CD4-positive, alpha-beta T cell (primary cell): ENCODE data around the gene CDC16. TPM values are rescaled to one million over a fixed set of nuclear protein-coding genes. Genes with fewer than 3 reads are reported as not detected.

Experiments used
- ATAC-seq: fragments of 200-7000 bp; cut with Tn5 transposase; one replicate; pipeline ENCODE4 v1.10.0; 2022; ENCODE audit warnings: mild to moderate bottlenecking; ENCODE audit not compliant: poor library complexity
- CTCF ChIA-PET: fragments of 350-600 bp; sonication (Branson Sonifier 250); formaldehyde crosslinking; loops from one replicate; lab custom pipeline; 2021; ENCODE audit warnings: antibody characterized with exemption, inconsistent platforms; lab: Charles Lee
- POLR2A ChIA-PET: fragments of 350-600 bp; sonication (Branson Sonifier 250); formaldehyde crosslinking; loops from one replicate; lab custom pipeline; 2021; ENCODE audit warnings: antibody characterized with exemption, inconsistent platforms; lab: Charles Lee
- DNase-seq, 14 experiments: peaks; one replicate each; pipeline ENCODE4 v3.0.0-alpha.2; 2013 to 2020; ENCODE audit warnings: mixed read lengths in 2 of 14
- H3K27ac ChIP-seq, 2 donors: one replicate each; pipeline versions ENCODE4 v1.5.1 to v1.7.0; 2013; ENCODE audit warnings: low read length in 2 of 2, low read depth in 1 of 2, mild to moderate bottlenecking in 1 of 2
- H3K27me3 ChIP-seq, 2 experiments: 1 replicate in 1 of 2; 2 replicates in 1 of 2; pipeline versions ENCODE4 v1.6.1 to v1.7.0; 2013; ENCODE audit warnings: low read length in 2 of 2, control low read depth in 1 of 2, mild to moderate bottlenecking in 1 of 2, moderate library complexity in 1 of 2; ENCODE audit not compliant: insufficient read depth in 2 of 2, control insufficient read depth in 1 of 2
- H3K36me3 ChIP-seq: one replicate; pipeline ENCODE4 v1.6.1; 2013; ENCODE audit warnings: low read length, control low read depth; ENCODE audit not compliant: insufficient read depth
- H3K4me1 ChIP-seq: one replicate; pipeline ENCODE4 v1.6.1; 2013; ENCODE audit warnings: low read length, control low read depth; ENCODE audit not compliant: insufficient read depth
- H3K4me3 ChIP-seq: one replicate; pipeline ENCODE4 v1.5.1; 2013; ENCODE audit warnings: mild to moderate bottlenecking, low read length, moderate library complexity
- H3K9me3 ChIP-seq, 2 experiments: 1 replicate in 1 of 2; 2 replicates in 1 of 2; pipeline versions ENCODE4 v1.6.1 to v1.7.0; 2013; ENCODE audit warnings: low read length in 2 of 2, mild to moderate bottlenecking in 2 of 2, control low read depth in 1 of 2, moderate library complexity in 1 of 2; ENCODE audit not compliant: control insufficient read depth in 1 of 2, insufficient read depth in 1 of 2
- H3K27ac Mint-ChIP-seq: one replicate; pipeline ENCODE4 v1.8.0; 2020; ENCODE audit warnings: mixed read lengths
- H3K27me3 Mint-ChIP-seq: one replicate; pipeline ENCODE4 v1.8.0; 2021; ENCODE audit warnings: mixed read lengths
- H3K36me3 Mint-ChIP-seq: one replicate; pipeline ENCODE4 v1.8.0; 2021; ENCODE audit warnings: low read depth, mixed read lengths
- H3K4me1 Mint-ChIP-seq: one replicate; pipeline ENCODE4 v1.8.0; 2021; ENCODE audit warnings: low read depth, mixed read lengths
- H3K4me3 Mint-ChIP-seq: one replicate; pipeline ENCODE4 v1.8.0; 2020; ENCODE audit warnings: mild to moderate bottlenecking, mixed read lengths
- H3K9me3 Mint-ChIP-seq: one replicate; pipeline ENCODE4 v1.8.0; 2020; ENCODE audit warnings: mixed read lengths
- intact Hi-C, 2 experiments: fragments of 100-400 bp; cut with DNase I in 1 of 2; cut with micrococcal nuclease in 1 of 2; formaldehyde crosslinking; loops; one replicate each; pipeline versions ENCODE4 v1.15.1 to v1.9.0; 2023 to 2025; cut with DNase I, micrococcal nuclease
- total RNA-seq, 174 experiments: library from RNA in 2 of 174; stranded (reverse) in 2 of 174; gene quantifications; one replicate each; pipeline ENCODE4 v1.2.3 and lab custom pipeline; 2021 to 2026
- TF ChIP-seq, protein P1 (sequence below): fragments of 200-600 bp; IDR thresholded peaks from one replicate; pipeline ENCODE4 v1.8.0; 2022; ENCODE audit warnings: antibody characterized with exemption, mild to moderate bottlenecking

CDC16 gene
- total RNA-seq, 2 experiments from 2014 or later, result 68.4 to 69.4 TPM

DNA sequence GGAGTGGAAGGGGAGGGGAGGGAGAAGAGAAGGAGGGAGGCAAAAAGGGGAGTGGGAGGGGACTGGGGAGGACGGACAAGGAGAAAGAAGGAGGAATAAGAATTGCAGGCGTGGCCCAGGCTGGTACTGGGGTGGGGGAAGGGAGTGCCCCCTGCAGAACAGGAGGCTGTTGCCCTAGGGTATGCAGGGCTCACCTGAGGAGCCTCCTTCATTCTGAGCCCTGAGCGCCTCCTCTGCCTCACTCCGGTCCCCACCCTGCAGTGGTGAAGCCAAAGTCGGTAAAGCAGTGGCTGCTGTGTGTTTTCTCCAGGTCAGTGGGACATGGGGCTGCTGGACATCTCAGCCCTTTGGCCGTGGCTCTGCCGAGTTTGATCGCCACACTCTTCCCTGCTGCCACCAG, 9.1 kb upstream of the CDC16 start:
- ChIA-PET CTCF (interaction anchor here (0.7 to 1.8 kb wide), 7 partner anchors 10 to 158 kb away, joined by 3 to 4 read pairs (median 3); no protein-coding TSS in a partner anchor), POLR2A (interaction anchor here (0.7 to 2.0 kb wide), 11 partner anchors 56 to 158 kb away, joined by 3 to 28 read pairs (median 7); partner anchors contain the start of genes RASA3 and UPF3A)
- H3K27ac ChIP-seq, result peak overlapping the region; percentile 6 to 25
- no peak overlapping the region for H3K4me3 ChIP-seq
- no peaks in the 10 kb centered on the region for H3K27me3 ChIP-seq
- TF ChIP-seq, protein P1, sequence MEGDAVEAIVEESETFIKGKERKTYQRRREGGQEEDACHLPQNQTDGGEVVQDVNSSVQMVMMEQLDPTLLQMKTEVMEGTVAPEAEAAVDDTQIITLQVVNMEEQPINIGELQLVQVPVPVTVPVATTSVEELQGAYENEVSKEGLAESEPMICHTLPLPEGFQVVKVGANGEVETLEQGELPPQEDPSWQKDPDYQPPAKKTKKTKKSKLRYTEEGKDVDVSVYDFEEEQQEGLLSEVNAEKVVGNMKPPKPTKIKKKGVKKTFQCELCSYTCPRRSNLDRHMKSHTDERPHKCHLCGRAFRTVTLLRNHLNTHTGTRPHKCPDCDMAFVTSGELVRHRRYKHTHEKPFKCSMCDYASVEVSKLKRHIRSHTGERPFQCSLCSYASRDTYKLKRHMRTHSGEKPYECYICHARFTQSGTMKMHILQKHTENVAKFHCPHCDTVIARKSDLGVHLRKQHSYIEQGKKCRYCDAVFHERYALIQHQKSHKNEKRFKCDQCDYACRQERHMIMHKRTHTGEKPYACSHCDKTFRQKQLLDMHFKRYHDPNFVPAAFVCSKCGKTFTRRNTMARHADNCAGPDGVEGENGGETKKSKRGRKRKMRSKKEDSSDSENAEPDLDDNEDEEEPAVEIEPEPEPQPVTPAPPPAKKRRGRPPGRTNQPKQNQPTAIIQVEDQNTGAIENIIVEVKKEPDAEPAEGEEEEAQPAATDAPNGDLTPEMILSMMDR, result no peak
- peaks cover 60% of the 10 kb centered on the region for H3K4me1 Mint-ChIP-seq
- no peaks in the 10 kb centered on the region for H3K9me3 Mint-ChIP-seq
- ATAC-seq (peak; percentile 66), DNase-seq (peak in 8 of 14 experiments; percentile 13 to 42 (median 30))
- H3K27ac Mint-ChIP-seq, result peak overlapping the region; percentile 94
- H3K4me3 Mint-ChIP-seq, result peak overlapping the region; percentile 31
- no peaks in the 10 kb centered on the region for H3K36me3 ChIP-seq
- no peaks in the 10 kb centered on the region for H3K27me3 Mint-ChIP-seq
- intact Hi-C loops, result loop anchor here (1.0 to 5.0 kb wide), 10 partner anchors 75 to 408 kb away; no protein-coding TSS in a partner anchor
- H3K4me1 ChIP-seq, result peaks cover 36% of the 10 kb centered on the region
- no peaks in the 10 kb centered on the region for H3K36me3 Mint-ChIP-seq
- H3K9me3 ChIP-seq, result no peaks in the 10 kb centered on the region

DNA sequence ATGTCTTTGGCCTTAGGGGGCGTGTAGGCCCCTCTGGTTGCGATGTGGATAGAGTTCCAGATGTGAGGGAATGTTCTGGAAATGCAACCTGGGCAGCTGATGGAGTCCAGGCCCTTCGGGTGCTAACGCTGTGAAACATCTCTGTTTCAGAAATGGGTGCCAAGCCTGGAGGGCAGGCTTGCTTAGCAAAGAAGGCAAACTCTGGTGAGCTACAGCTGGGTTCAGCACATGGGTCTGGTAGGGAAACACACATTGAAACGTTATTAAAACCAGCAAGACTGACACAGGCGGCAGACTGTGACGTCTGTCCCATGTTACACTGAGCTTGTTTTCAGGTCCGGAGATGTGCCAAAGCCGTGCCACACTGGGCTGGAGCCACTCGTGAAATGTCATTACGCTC, 8.6 kb upstream of the CDC16 start:
- H3K27ac Mint-ChIP-seq, result peak overlapping the region; percentile 94
- peaks cover 56% of the 10 kb centered on the region for H3K4me1 Mint-ChIP-seq
- Histone ChIP-seq H3K36me3 (no peaks in the 10 kb centered on the region), H3K4me3 (no peak overlapping the region), H3K4me1 (peaks cover 36% of the 10 kb centered on the region), H3K27ac (peak overlapping the region; percentile 6 to 25), H3K27me3 (no peaks in the 10 kb centered on the region), H3K9me3 (no peaks in the 10 kb centered on the region)
- TF ChIP-seq, protein P1, result no peak
- DNase-seq, result peak in 8 of 14 experiments; percentile 6 to 46 (median 28)
- H3K9me3 Mint-ChIP-seq, result no peaks in the 10 kb centered on the region
- peak; percentile 50 for ATAC-seq
- no peaks in the 10 kb centered on the region for H3K36me3 Mint-ChIP-seq
- ChIA-PET CTCF (interaction anchor here (0.7 to 1.8 kb wide), 6 partner anchors 9 to 159 kb away, joined by 3 to 4 read pairs (median 4); no protein-coding TSS in a partner anchor), POLR2A (interaction anchor here (0.7 to 2.0 kb wide), 12 partner anchors 55 to 158 kb away, joined by 3 to 28 read pairs (median 6); partner anchors contain the start of genes RASA3 and UPF3A)
- peak overlapping the region; percentile 31 for H3K4me3 Mint-ChIP-seq
- intact Hi-C loops, result loop anchor here (1.0 to 5.0 kb wide), 10 partner anchors 75 to 409 kb away; no protein-coding TSS in a partner anchor
- no peaks in the 10 kb centered on the region for H3K27me3 Mint-ChIP-seq

DNA sequence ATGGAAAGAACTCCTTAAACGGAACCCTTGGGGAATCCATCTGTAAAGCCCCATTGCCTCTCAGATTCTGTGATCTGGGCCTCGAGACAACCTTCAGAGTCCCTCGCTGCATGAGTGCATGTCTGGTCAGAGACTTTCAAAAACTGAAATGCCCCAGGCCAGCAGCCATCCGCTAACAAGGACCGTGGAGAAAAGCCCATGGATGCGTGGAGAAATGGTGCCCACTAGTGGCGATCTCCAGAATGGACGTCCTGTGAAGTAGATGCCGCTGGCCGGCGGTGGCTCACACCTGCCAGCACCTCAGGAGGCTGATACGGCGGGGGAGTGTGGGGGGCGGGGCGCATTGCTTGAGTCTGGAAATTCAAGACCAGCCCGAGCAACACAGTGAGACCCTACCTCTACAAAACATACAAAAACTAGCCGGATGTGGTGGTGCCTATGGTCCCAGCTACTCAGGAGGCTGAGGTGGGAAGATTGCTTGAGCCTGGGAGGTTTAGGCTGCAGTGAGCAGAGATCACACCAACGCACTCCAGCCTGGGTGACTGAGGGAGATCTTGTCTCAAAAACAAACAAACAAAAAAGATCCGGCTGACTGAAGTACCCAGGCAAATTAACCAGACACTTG, 7.9 kb upstream of the CDC16 start:
- Mint-ChIP-seq H3K27ac (peak overlapping the region; percentile 94), H3K4me3 (peak overlapping the region; percentile 31), H3K36me3 (no peaks in the 10 kb centered on the region), H3K9me3 (no peaks in the 10 kb centered on the region), H3K27me3 (no peaks in the 10 kb centered on the region), H3K4me1 (peaks cover 49% of the 10 kb centered on the region)
- Histone ChIP-seq H3K27me3 (no peaks in the 10 kb centered on the region), H3K36me3 (no peaks in the 10 kb centered on the region), H3K9me3 (no peaks in the 10 kb centered on the region), H3K4me1 (peaks cover 36% of the 10 kb centered on the region), H3K27ac (no peak overlapping the region), H3K4me3 (peak overlapping the region; percentile 15)
- POLR2A ChIA-PET, result interaction anchor here (0.6 to 2.0 kb wide), 12 partner anchors 55 to 159 kb away, joined by 3 to 28 read pairs (median 6); partner anchors contain the start of genes RASA3 and UPF3A
- intact Hi-C loops, result loop anchor here (1.0 to 5.0 kb wide), 10 partner anchors 76 to 410 kb away; no protein-coding TSS in a partner anchor
- TF ChIP-seq, protein P1, result peak; percentile 95
- DNase-seq, result peak; percentile 73 to 92 (median 84)
- peak; percentile 79 for ATAC-seq
- CTCF ChIA-PET, result interaction anchor here (0.7 to 1.8 kb wide), 6 partner anchors 86 to 159 kb away, joined by 3 to 4 read pairs (median 3); no protein-coding TSS in a partner anchor
